ENCODE measurements around the gene ZNF281.

Gene ZNF281

GRCh38 chr1:200411406-200412257 is 1.8 kb upstream of the ZNF281 start:
- Histone ChIP-seq H3K36me3 (ENCODE audit: control insufficient read depth, insufficient read depth, low read length) (peaks cover 32% of the 10 kb centered on the region), H3K27ac (ENCODE audit: low read depth, low read length) (peak overlapping the region; percentile 95), H3K9me3 (ENCODE audit: control insufficient read depth, insufficient read depth, low read depth, low read length) (no peaks in the 10 kb centered on the region), H3K27me3 (ENCODE audit: control insufficient read depth, insufficient read depth, low read length) (no peaks in the 10 kb centered on the region), H3K4me1 (ENCODE audit: control insufficient read depth, insufficient read depth, low read length) (peaks cover 34% of the 10 kb centered on the region), H3K9ac (ENCODE audit: low read length) (peak overlapping the region; percentile 79), H3K4me3 (ENCODE audit: low read depth, low read length) (peak overlapping the region; percentile 88)

GRCh38 chr1:200410566-200410878 is 686 bp upstream of the ZNF281 start:
- peak overlapping the region; percentile 88 for H3K4me3 ChIP-seq (ENCODE audit: low read depth, low read length)
- peaks cover 33% of the 10 kb centered on the region for H3K4me1 ChIP-seq (ENCODE audit: control insufficient read depth, insufficient read depth, low read length)
- H3K9me3 ChIP-seq (ENCODE audit: control insufficient read depth, insufficient read depth, low read depth, low read length), result no peaks in the 10 kb centered on the region
- H3K27ac ChIP-seq (ENCODE audit: low read depth, low read length), result peak overlapping the region; percentile 95
- H3K9ac ChIP-seq (ENCODE audit: low read length), result peak overlapping the region; percentile 79
- H3K27me3 ChIP-seq (ENCODE audit: control insufficient read depth, insufficient read depth, low read length), result no peaks in the 10 kb centered on the region
- peaks cover 37% of the 10 kb centered on the region for H3K36me3 ChIP-seq (ENCODE audit: control insufficient read depth, insufficient read depth, low read length)

- H3K9me3 ChIP-seq (ENCODE audit: control insufficient read depth, insufficient read depth, low read depth, low read length), result no peaks in the 10 kb centered on the region
- no peaks in the 10 kb centered on the region for H3K27me3 ChIP-seq (ENCODE audit: control insufficient read depth, insufficient read depth, low read length)
- H3K9ac ChIP-seq (ENCODE audit: low read length), result peak overlapping the region; percentile 90
- peak overlapping the region; percentile 95 for H3K27ac ChIP-seq (ENCODE audit: low read depth, low read length)
- peaks cover 35% of the 10 kb centered on the region for H3K4me1 ChIP-seq (ENCODE audit: control insufficient read depth, insufficient read depth, low read length)
- peak overlapping the region; percentile 88 for H3K4me3 ChIP-seq (ENCODE audit: low read depth, low read length)
- H3K36me3 ChIP-seq (ENCODE audit: control insufficient read depth, insufficient read depth, low read length), result peaks cover 47% of the 10 kb centered on the region
These were observed 554 bp downstream of the ZNF281 start for GRCh38 chr1:200409203-200409760.

- H3K4me3 ChIP-seq (ENCODE audit: low read depth, low read length), result peak overlapping the region; percentile 49
- no peaks in the 10 kb centered on the region for H3K27me3 ChIP-seq (ENCODE audit: control insufficient read depth, insufficient read depth, low read length)
- no peak overlapping the region for H3K9ac ChIP-seq (ENCODE audit: low read length)
- H3K9me3 ChIP-seq (ENCODE audit: control insufficient read depth, insufficient read depth, low read depth, low read length), result no peaks in the 10 kb centered on the region
- H3K4me1 ChIP-seq (ENCODE audit: control insufficient read depth, insufficient read depth, low read length), result peaks cover 40% of the 10 kb centered on the region
- H3K27ac ChIP-seq (ENCODE audit: low read depth, low read length), result no peak overlapping the region
- H3K36me3 ChIP-seq (ENCODE audit: control insufficient read depth, insufficient read depth, low read length), result peaks cover 74% of the 10 kb centered on the region
These were observed 3.6 kb downstream of the ZNF281 start for GRCh38 chr1:200406161-200406797.

- peaks cover 76% of the 10 kb centered on the region for H3K36me3 ChIP-seq (ENCODE audit: control insufficient read depth, insufficient read depth, low read length)
- peak overlapping the region; percentile 49 for H3K4me3 ChIP-seq (ENCODE audit: low read depth, low read length)
- H3K4me1 ChIP-seq (ENCODE audit: control insufficient read depth, insufficient read depth, low read length), result peaks cover 45% of the 10 kb centered on the region
- no peak overlapping the region for H3K9ac ChIP-seq (ENCODE audit: low read length)
- H3K27ac ChIP-seq (ENCODE audit: low read depth, low read length), result no peak overlapping the region
- no peaks in the 10 kb centered on the region for H3K9me3 ChIP-seq (ENCODE audit: control insufficient read depth, insufficient read depth, low read depth, low read length)
- no peaks in the 10 kb centered on the region for H3K27me3 ChIP-seq (ENCODE audit: control insufficient read depth, insufficient read depth, low read length)
These were observed 4.6 kb downstream of the ZNF281 start for GRCh38 chr1:200405264-200405663.

- H3K27ac ChIP-seq (ENCODE audit: low read depth, low read length), result no peak overlapping the region
- H3K27me3 ChIP-seq (ENCODE audit: control insufficient read depth, insufficient read depth, low read length), result no peaks in the 10 kb centered on the region
- H3K36me3 ChIP-seq (ENCODE audit: control insufficient read depth, insufficient read depth, low read length), result peaks cover 53% of the 10 kb centered on the region
- H3K4me3 ChIP-seq (ENCODE audit: low read depth, low read length), result no peak overlapping the region
- H3K9ac ChIP-seq (ENCODE audit: low read length), result no peak overlapping the region
- H3K9me3 ChIP-seq (ENCODE audit: control insufficient read depth, insufficient read depth, low read depth, low read length), result no peaks in the 10 kb centered on the region
- H3K4me1 ChIP-seq (ENCODE audit: control insufficient read depth, insufficient read depth, low read length), result peaks cover 26% of the 10 kb centered on the region
These were observed 8.1 kb downstream of the ZNF281 start for GRCh38 chr1:200401708-200402107.

- H3K36me3 ChIP-seq (ENCODE audit: control insufficient read depth, insufficient read depth, low read length), result peaks cover 49% of the 10 kb centered on the region
These were observed 8.6 kb downstream of the ZNF281 start for GRCh38 chr1:200401263-200401662.

GRCh38 chr1:200400556-200400955 is 9.3 kb downstream of the ZNF281 start:
- peaks cover 28% of the 10 kb centered on the region for H3K4me1 ChIP-seq (ENCODE audit: control insufficient read depth, insufficient read depth, low read length)
- H3K27ac ChIP-seq (ENCODE audit: low read depth, low read length), result no peak overlapping the region

More at GRCh38 chr1:200401263-200401662, 8.6 kb downstream of the ZNF281 start:
- Histone ChIP-seq H3K4me1 (ENCODE audit: control insufficient read depth, insufficient read depth, low read length) (peaks cover 29% of the 10 kb centered on the region), H3K9ac (ENCODE audit: low read length) (no peak overlapping the region), H3K9me3 (ENCODE audit: control insufficient read depth, insufficient read depth, low read depth, low read length) (no peaks in the 10 kb centered on the region), H3K4me3 (ENCODE audit: low read depth, low read length) (no peak overlapping the region), H3K27me3 (ENCODE audit: control insufficient read depth, insufficient read depth, low read length) (no peaks in the 10 kb centered on the region), H3K27ac (ENCODE audit: low read depth, low read length) (no peak overlapping the region)

DNA sequence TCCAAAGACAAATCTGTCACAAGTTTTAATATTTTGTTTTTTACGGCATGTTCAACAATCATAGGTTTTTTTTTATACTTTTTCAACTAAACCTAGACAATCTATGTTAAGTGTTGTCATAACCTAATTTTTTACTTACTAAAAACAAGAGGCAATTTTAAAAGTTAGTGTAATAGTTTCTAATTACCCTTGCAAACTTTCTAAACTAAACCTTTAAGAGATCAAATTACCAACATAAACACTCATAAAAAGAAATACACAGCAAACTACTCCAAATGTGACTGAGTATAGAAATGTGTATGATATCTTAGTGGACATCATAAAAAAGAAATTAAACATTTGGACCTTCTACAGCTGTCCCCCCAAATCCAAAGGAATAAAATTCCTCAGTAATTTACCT is 10.0 kb downstream of the ZNF281 start:
- no peaks in the 10 kb centered on the region for H3K9me3 ChIP-seq (ENCODE audit: control insufficient read depth, insufficient read depth, low read depth, low read length)
- no peak overlapping the region for H3K27ac ChIP-seq (ENCODE audit: low read depth, low read length)
- no peak overlapping the region for H3K9ac ChIP-seq (ENCODE audit: low read length)
- H3K4me3 ChIP-seq (ENCODE audit: low read depth, low read length), result no peak overlapping the region
- no peaks in the 10 kb centered on the region for H3K27me3 ChIP-seq (ENCODE audit: control insufficient read depth, insufficient read depth, low read length)
- peaks cover 35% of the 10 kb centered on the region for H3K36me3 ChIP-seq (ENCODE audit: control insufficient read depth, insufficient read depth, low read length)
- H3K4me1 ChIP-seq (ENCODE audit: control insufficient read depth, insufficient read depth, low read length), result peaks cover 32% of the 10 kb centered on the region

More at GRCh38 chr1:200400556-200400955, 9.3 kb downstream of the ZNF281 start:
- no peak overlapping the region for H3K4me3 ChIP-seq (ENCODE audit: low read depth, low read length)
- H3K36me3 ChIP-seq (ENCODE audit: control insufficient read depth, insufficient read depth, low read length), result peaks cover 42% of the 10 kb centered on the region
- no peaks in the 10 kb centered on the region for H3K27me3 ChIP-seq (ENCODE audit: control insufficient read depth, insufficient read depth, low read length)
- H3K9me3 ChIP-seq (ENCODE audit: control insufficient read depth, insufficient read depth, low read depth, low read length), result no peaks in the 10 kb centered on the region
- H3K9ac ChIP-seq (ENCODE audit: low read length), result no peak overlapping the region

GRCh38 chr1:200398373-200398772 is 11.5 kb downstream of the ZNF281 start:
- H3K27ac ChIP-seq (ENCODE audit: low read depth, low read length), result no peak overlapping the region
- H3K27me3 ChIP-seq (ENCODE audit: control insufficient read depth, insufficient read depth, low read length), result no peaks in the 10 kb centered on the region
- peaks cover 21% of the 10 kb centered on the region for H3K36me3 ChIP-seq (ENCODE audit: control insufficient read depth, insufficient read depth, low read length)
- peaks cover 34% of the 10 kb centered on the region for H3K4me1 ChIP-seq (ENCODE audit: control insufficient read depth, insufficient read depth, low read length)
- H3K4me3 ChIP-seq (ENCODE audit: low read depth, low read length), result no peak overlapping the region
- H3K9me3 ChIP-seq (ENCODE audit: control insufficient read depth, insufficient read depth, low read depth, low read length), result no peaks in the 10 kb centered on the region
- H3K9ac ChIP-seq (ENCODE audit: low read length), result no peak overlapping the region

DNA sequence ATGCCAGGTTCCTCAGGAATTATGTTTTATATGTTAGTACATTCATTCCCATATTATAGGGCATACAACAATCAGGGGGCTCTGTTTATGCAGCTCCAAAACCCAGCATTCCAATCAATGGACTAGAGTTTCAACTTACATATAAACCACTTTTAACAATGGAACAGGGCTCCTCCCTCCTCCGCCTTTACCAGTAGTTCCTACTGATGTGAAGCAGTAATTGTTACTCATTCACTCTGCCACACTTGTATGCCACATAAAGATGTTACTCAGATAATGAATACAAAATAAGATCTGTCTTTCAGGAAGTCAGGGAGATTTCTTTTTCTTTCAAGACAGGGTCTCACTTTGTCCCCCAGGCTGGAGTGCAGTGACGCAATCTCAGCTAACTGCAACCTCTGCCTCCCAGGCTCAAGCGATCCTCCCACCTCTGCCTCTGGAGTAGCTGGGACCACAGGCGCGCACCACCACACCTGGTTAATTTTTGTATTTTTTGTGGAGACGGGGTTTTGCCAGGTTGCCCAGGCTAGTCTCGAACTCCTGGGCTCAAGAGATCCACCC is 17.1 kb downstream of the ZNF281 start:
- H3K9me3 ChIP-seq (ENCODE audit: control insufficient read depth, insufficient read depth, low read depth, low read length), result no peaks in the 10 kb centered on the region
- H3K27ac ChIP-seq (ENCODE audit: low read depth, low read length), result peak overlapping the region; percentile 52; the same call in 1 of the 2 replicates
- no peaks in the 10 kb centered on the region for H3K36me3 ChIP-seq (ENCODE audit: control insufficient read depth, insufficient read depth, low read length)
- no peaks in the 10 kb centered on the region for H3K27me3 ChIP-seq (ENCODE audit: control insufficient read depth, insufficient read depth, low read length)
- peaks cover 53% of the 10 kb centered on the region for H3K4me1 ChIP-seq (ENCODE audit: control insufficient read depth, insufficient read depth, low read length)
- peak overlapping the region; percentile 14; the same call in 1 of the 2 replicates for H3K4me3 ChIP-seq (ENCODE audit: low read depth, low read length)
- no peak overlapping the region for H3K9ac ChIP-seq (ENCODE audit: low read length)
